H9 (cell line): ENCODE data around the gene B4GALT6. TPM values are rescaled to one million over a fixed set of nuclear protein-coding genes. Genes with fewer than 3 reads are reported as not detected.

Source experiments
- DNase-seq: peaks from one replicate; pipeline ENCODE4 v3.0.0-alpha.2; 2017
- H2AFZ ChIP-seq: one replicate; pipeline ENCODE4 v1.6.1; 2013; ENCODE audit warnings: mild to moderate bottlenecking, low read length, control low read depth, moderate library complexity
- H2AK5ac ChIP-seq: 2 replicates; pipeline ENCODE4 v1.6.1; 2013; ENCODE audit warnings: low read length, control low read depth, mixed read lengths; ENCODE audit not compliant: insufficient read length
- H2BK120ac ChIP-seq: one replicate; pipeline ENCODE4 v1.6.1; 2013; ENCODE audit warnings: low read depth, mild to moderate bottlenecking, low read length, control low read depth, inconsistent platforms; ENCODE audit not compliant: poor library complexity, severe bottlenecking
- H2BK12ac ChIP-seq: 2 replicates; pipeline ENCODE4 v1.6.1; 2013; ENCODE audit warnings: low read length, control low read depth, mixed read lengths, low read depth; ENCODE audit not compliant: insufficient read length
- H2BK15ac ChIP-seq: 2 replicates; pipeline ENCODE4 v1.6.1; 2013; ENCODE audit warnings: low read depth, low read length, control low read depth
- H2BK20ac ChIP-seq: one replicate; pipeline ENCODE4 v1.6.1; 2013; ENCODE audit warnings: low read depth, mild to moderate bottlenecking, low read length, control low read depth, inconsistent platforms; ENCODE audit not compliant: poor library complexity, severe bottlenecking
- H2BK5ac ChIP-seq: 2 replicates; pipeline ENCODE4 v1.6.1; 2013; ENCODE audit warnings: low read length, control low read depth, mixed read lengths; ENCODE audit not compliant: insufficient read length
- H3K14ac ChIP-seq: 2 replicates; pipeline ENCODE4 v1.6.1; 2013; ENCODE audit warnings: low read length, control low read depth; ENCODE audit not compliant: insufficient read depth
- H3K18ac ChIP-seq: 2 replicates; pipeline ENCODE4 v1.6.1; 2013; ENCODE audit warnings: low read depth, mild to moderate bottlenecking, mixed read lengths, low read length, control low read depth; ENCODE audit not compliant: insufficient read length
- H3K23ac ChIP-seq: 2 replicates; pipeline ENCODE4 v1.6.1; 2013; ENCODE audit warnings: low read length, control low read depth, mixed read lengths, low read depth; ENCODE audit not compliant: insufficient read length
- H3K23me2 ChIP-seq: 2 replicates; pipeline ENCODE4 v1.6.1; 2013; ENCODE audit warnings: low read depth, mild to moderate bottlenecking, mixed read lengths, low read length, control low read depth; ENCODE audit not compliant: insufficient read length, poor library complexity, severe bottlenecking
- H3K27ac ChIP-seq: 2 replicates; pipeline ENCODE4 v1.5.1; 2013; ENCODE audit warnings: low read length, control low read depth, mixed read lengths, low read depth; ENCODE audit not compliant: insufficient read length
- H3K27me3 ChIP-seq: 2 replicates; pipeline ENCODE4 v1.6.1; 2013; ENCODE audit warnings: low read length, control low read depth, inconsistent platforms; ENCODE audit not compliant: insufficient read depth
- H3K4ac ChIP-seq: 2 replicates; pipeline ENCODE4 v1.6.1; 2013; ENCODE audit warnings: low read depth, mild to moderate bottlenecking, control low read depth, inconsistent platforms, low read length, moderate library complexity
- H3K4me1 ChIP-seq: 2 replicates; pipeline ENCODE4 v1.6.1; 2013; ENCODE audit warnings: low read length, control low read depth, inconsistent platforms; ENCODE audit not compliant: insufficient read depth
- H3K4me2 ChIP-seq: 2 replicates; pipeline ENCODE4 v1.6.1; 2013; ENCODE audit warnings: low read length, control low read depth, mixed read lengths; ENCODE audit not compliant: insufficient read length, insufficient read depth
- H3K56ac ChIP-seq: 2 replicates; pipeline ENCODE4 v1.6.1; 2013; ENCODE audit warnings: low read depth, mild to moderate bottlenecking, mixed read lengths, low read length, control low read depth; ENCODE audit not compliant: insufficient read length
- H3K79me1 ChIP-seq: 2 replicates; pipeline ENCODE4 v1.6.1; 2013; ENCODE audit warnings: low read depth, mild to moderate bottlenecking, moderate library complexity, low read length, control low read depth, inconsistent platforms; ENCODE audit not compliant: insufficient read depth, poor library complexity, severe bottlenecking
- H3K79me2 ChIP-seq: 2 replicates; pipeline ENCODE4 v1.6.1; 2013; ENCODE audit warnings: low read length, control low read depth, inconsistent platforms; ENCODE audit not compliant: insufficient read depth
- H3K9ac ChIP-seq: 2 replicates; pipeline ENCODE4 v1.6.1; 2013; ENCODE audit warnings: low read length, control low read depth, mixed read lengths; ENCODE audit not compliant: insufficient read length; ENCODE audit errors: extremely low read depth
- H3K9me3 ChIP-seq: one replicate; pipeline ENCODE4 v1.6.1; 2013; ENCODE audit warnings: low read depth, low read length, inconsistent platforms; ENCODE audit not compliant: control insufficient read depth
- H3T11ph ChIP-seq: one replicate; pipeline ENCODE4 v1.6.1; 2013; ENCODE audit warnings: mild to moderate bottlenecking, low read length, control low read depth, inconsistent platforms
- H4K20me1 ChIP-seq: one replicate; pipeline ENCODE4 v1.6.1; 2013; ENCODE audit not compliant: control insufficient read depth, insufficient read length, insufficient read depth
- H4K5ac ChIP-seq: 2 replicates; pipeline ENCODE4 v1.6.1; 2013; ENCODE audit warnings: low read depth, mild to moderate bottlenecking, mixed read lengths, low read length, control low read depth; ENCODE audit not compliant: insufficient read length
- H4K8ac ChIP-seq: replicated peaks from 2 replicates; pipeline ENCODE4 v1.6.1; 2013; ENCODE audit warnings: low read length, control low read depth, mixed read lengths, low read depth; ENCODE audit not compliant: insufficient read length
- H4K91ac ChIP-seq: 2 replicates; pipeline ENCODE4 v1.6.1; 2013; ENCODE audit warnings: low read depth, mild to moderate bottlenecking, moderate library complexity, mixed read lengths, low read length, control low read depth; ENCODE audit not compliant: insufficient read length
- H3K27ac Mint-ChIP-seq, 3 experiments: 2 replicates in 2 of 3; 3 replicates in 1 of 3; pipeline ENCODE4 v1.8.0; 2020 to 2021; ENCODE audit warnings: mixed read lengths in 3 of 3, mild to moderate bottlenecking in 1 of 3, moderate library complexity in 1 of 3
- H3K27me3 Mint-ChIP-seq: 2 replicates; pipeline ENCODE4 v1.8.0; 2021; ENCODE audit warnings: low read depth, mild to moderate bottlenecking, moderate library complexity, mixed read lengths
- H3K36me3 Mint-ChIP-seq, 3 experiments: 2 replicates in 2 of 3; 3 replicates in 1 of 3; pipeline ENCODE4 v1.8.0; 2020 to 2021; ENCODE audit warnings: low read depth in 3 of 3, mixed read lengths in 3 of 3; ENCODE audit not compliant: insufficient read depth in 1 of 3
- H3K4me1 Mint-ChIP-seq, 2 experiments: 2 replicates each; pipeline ENCODE4 v1.8.0; 2020; ENCODE audit warnings: mixed read lengths in 2 of 2
- H3K4me3 Mint-ChIP-seq, 2 experiments: 2 replicates in 1 of 2; 3 replicates in 1 of 2; pipeline ENCODE4 v1.8.0; 2020 to 2021; ENCODE audit warnings: mild to moderate bottlenecking in 2 of 2, mixed read lengths in 2 of 2, moderate library complexity in 1 of 2
- H3K9me3 Mint-ChIP-seq, 2 experiments: 2 replicates in 1 of 2; 3 replicates in 1 of 2; pipeline ENCODE4 v1.8.0; 2020; ENCODE audit warnings: mild to moderate bottlenecking in 2 of 2, mixed read lengths in 2 of 2, moderate library complexity in 1 of 2
- WGBS: extraction: QIAGEN DNeasy Blood & Tissue Kit; methylation state at CpG from one replicate; pipeline ENCODE4 v1.1.7; 2013; ENCODE audit warnings: missing lambda C conversion rate, low lambda C conversion rate, mixed read lengths; ENCODE audit not compliant: insufficient read length; ENCODE audit errors: extremely low coverage; 5-methylcytosine and 5-hydroxymethylcytosine counted together
- total RNA-seq: library from RNA; stranded (reverse); gene quantifications from 2 replicates; pipeline ENCODE4 v1.2.1, GENCODE V29; 2021
- TF ChIP-seq, protein P1 (sequence below): fragments of 200-600 bp; sonication (generic); conservative IDR thresholded peaks from 3 replicates; pipeline ENCODE4 v1.8.0; 2021; ENCODE audit warnings: antibody characterized with exemption, mild to moderate bottlenecking

Gene B4GALT6
- total RNA-seq, 1 experiment from 2014 or later = 34.1 TPM

DNA sequence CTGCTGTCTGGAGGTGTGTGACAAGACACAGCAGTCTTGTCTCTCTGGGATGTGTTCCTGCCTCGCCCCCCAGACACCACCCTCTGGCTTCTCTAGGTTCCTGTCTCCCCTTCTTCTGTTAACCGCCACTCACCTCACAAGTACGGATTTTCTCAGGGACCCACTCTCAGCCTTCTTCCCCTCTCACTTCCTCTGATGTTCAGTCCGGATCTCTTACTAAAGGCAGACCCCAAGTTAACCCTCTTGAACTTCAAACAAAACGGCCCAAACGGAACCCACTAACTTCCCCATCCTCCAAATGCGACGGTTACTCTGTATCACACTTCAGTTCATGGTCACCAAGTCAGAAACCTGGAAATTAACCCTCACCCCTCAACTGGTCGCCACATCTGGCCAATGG, 32.0 kb downstream of the B4GALT6 start:
- no peak overlapping the region for H2AK5ac ChIP-seq
- no peak overlapping the region for H2BK20ac ChIP-seq
- H4K91ac ChIP-seq = no peak overlapping the region
- no peak overlapping the region for H3K27ac ChIP-seq
- H3K4me3 Mint-ChIP-seq = no peak overlapping the region
- no peaks in the 10 kb centered on the region; a peak in 1 of 5 replicates for H3K9me3 Mint-ChIP-seq
- no peak overlapping the region for H3T11ph ChIP-seq
- no CpG with 5 or more reads among the region's 9 CpGs for WGBS
- no peaks in the 10 kb centered on the region for H3K23me2 ChIP-seq
- H3K23ac ChIP-seq = no peak overlapping the region
- H3K4ac ChIP-seq = no peak overlapping the region
- no peak overlapping the region for H3K14ac ChIP-seq
- H3K56ac ChIP-seq = no peak overlapping the region
- H3K36me3 Mint-ChIP-seq = peaks cover 19 to 23% (median 22%) of the 10 kb centered on the region in 3 experiments
- no peak for DNase-seq
- no peak overlapping the region for H2BK12ac ChIP-seq
- TF ChIP-seq, protein P1, sequence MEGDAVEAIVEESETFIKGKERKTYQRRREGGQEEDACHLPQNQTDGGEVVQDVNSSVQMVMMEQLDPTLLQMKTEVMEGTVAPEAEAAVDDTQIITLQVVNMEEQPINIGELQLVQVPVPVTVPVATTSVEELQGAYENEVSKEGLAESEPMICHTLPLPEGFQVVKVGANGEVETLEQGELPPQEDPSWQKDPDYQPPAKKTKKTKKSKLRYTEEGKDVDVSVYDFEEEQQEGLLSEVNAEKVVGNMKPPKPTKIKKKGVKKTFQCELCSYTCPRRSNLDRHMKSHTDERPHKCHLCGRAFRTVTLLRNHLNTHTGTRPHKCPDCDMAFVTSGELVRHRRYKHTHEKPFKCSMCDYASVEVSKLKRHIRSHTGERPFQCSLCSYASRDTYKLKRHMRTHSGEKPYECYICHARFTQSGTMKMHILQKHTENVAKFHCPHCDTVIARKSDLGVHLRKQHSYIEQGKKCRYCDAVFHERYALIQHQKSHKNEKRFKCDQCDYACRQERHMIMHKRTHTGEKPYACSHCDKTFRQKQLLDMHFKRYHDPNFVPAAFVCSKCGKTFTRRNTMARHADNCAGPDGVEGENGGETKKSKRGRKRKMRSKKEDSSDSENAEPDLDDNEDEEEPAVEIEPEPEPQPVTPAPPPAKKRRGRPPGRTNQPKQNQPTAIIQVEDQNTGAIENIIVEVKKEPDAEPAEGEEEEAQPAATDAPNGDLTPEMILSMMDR = no peak
- H3K79me1 ChIP-seq = peaks cover 8% of the 10 kb centered on the region
- no peak overlapping the region for H2AFZ ChIP-seq
- H2BK120ac ChIP-seq = no peak overlapping the region
- peaks cover 31 to 42% of the 10 kb centered on the region in 2 experiments for H3K4me1 Mint-ChIP-seq
- H3K9ac ChIP-seq = no peak overlapping the region
- no peak overlapping the region for H2BK15ac ChIP-seq
- peak overlapping the region; percentile 3 to 30 (median 24); a peak in 4 of 7 replicates for H3K27ac Mint-ChIP-seq
- H4K8ac ChIP-seq = no peak overlapping the region
- no peak overlapping the region for H3K18ac ChIP-seq
- no peak overlapping the region for H3K4me2 ChIP-seq
- H3K4me1 ChIP-seq = peaks cover 6% of the 10 kb centered on the region
- H3K79me2 ChIP-seq = 0 out of 2 replicates have a peak, but pooled peaks cover 2% of the 10 kb centered on the region
- H4K20me1 ChIP-seq = no peaks in the 10 kb centered on the region
- no peaks in the 10 kb centered on the region for H3K27me3 Mint-ChIP-seq
- H4K5ac ChIP-seq = no peak overlapping the region
- no peaks in the 10 kb centered on the region for H3K27me3 ChIP-seq
- H2BK5ac ChIP-seq = no peak overlapping the region
- no peaks in the 10 kb centered on the region for H3K9me3 ChIP-seq
